COR-L47 (cell line): ENCODE results near the gene ANKHD1.

Experiments
- DNase-seq: peaks from one replicate; lab custom pipeline; 2025; lab: John Stamatoyannopoulos, UW

Gene ANKHD1

DNA sequence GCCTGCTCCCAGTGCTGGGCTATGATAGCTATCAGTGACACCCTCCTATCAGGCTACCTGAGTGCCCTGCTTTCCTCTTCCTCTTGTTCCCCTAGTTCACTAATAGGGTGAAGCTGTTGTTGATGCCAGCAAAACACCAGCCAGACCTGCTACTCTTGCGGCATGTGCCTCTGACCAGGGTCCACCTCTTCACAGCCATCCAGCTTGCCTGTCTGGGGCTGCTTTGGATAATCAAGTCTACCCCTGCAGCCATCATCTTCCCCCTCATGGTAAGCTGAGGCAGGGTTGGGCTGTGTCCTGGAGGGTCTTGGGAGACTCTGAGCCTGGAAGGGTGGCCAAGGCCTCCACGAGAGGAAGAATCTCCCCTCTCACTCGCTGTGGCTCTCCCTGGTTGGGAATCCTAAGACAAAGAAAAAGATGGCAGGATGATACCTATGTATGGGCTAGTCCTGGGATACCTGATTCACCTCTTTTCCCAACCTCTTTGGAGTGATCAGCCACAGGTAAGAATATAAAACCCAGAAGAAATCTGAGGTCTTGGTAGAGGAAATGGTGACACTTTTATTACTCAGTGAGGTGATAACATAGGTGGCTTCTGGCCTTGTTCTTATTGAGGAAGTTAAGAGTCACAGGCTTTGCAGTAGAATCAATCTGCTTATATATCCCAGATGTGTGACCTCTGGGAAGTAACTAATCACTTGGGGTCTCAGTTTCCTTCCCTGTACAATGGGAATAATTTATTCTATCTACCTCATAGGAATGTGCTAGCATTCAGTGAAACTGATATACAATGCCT is 30.1 kb upstream of the ANKHD1 start:
- no peak for DNase-seq

DNA sequence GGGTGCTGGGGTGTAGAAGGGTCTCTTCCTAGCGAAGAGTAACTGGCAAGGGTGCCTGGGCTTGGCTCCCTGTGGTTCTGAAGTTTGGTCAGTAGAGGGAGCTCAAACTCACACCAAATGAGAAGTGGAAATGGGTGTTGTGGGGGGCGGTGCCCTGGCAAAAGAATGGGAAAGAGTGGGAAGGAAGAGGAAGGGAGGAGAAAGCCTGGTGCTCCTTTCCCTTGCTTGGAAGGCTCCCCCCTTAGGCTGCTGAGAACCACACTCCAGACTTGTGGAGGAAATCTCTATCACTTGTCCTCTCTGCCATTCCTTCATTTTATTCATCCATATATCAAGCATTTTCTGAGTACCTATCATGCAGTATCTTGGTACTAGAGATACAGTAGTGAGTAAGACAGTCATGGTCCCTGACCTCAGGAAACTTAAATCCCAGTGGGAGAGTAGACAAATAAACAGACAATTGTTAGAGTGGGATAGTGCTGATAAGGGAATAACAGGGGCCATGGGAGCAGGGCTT is 28.6 kb upstream of the ANKHD1 start:
- peak; percentile 58 for DNase-seq

DNA sequence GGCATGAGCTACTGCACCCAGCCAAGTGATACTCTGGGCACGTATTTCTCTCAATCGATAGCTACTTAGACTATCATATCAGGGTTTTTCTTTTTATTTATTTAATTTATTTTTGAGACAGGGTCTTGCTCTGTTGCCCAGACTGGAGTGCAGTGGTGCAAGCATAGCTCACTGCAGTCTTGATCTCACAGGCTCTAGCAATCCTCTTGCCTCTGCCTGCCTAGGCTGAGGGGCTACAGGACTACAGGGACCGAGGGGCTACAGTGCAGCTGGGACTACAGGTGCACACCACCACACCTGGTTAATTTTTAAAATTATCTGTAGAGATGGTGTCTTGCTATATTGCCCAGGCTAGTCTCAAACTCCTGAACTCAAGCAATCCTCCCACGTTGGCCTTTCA is 20.3 kb upstream of the ANKHD1 start:
- no peak for DNase-seq

DNA sequence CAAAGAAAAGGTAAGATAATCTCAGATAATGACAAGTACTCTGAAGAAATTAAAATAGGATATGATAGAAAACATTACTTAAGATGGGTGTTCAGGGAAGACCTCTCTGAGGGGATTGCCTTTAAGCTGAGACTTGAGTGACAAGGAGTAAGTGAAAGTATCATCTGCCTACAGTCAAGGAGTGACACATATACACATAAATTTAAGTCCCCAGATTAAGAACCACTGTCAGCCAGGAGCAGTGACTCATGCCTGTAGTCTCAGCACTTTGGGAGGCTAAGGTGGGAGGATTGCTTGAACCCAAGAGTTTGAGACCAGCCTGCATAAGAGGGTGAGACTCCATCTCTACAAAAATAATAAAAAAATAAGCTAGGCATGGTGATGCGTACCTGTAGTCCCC is 19.7 kb upstream of the ANKHD1 start:
- DNase-seq = no peak

DNA sequence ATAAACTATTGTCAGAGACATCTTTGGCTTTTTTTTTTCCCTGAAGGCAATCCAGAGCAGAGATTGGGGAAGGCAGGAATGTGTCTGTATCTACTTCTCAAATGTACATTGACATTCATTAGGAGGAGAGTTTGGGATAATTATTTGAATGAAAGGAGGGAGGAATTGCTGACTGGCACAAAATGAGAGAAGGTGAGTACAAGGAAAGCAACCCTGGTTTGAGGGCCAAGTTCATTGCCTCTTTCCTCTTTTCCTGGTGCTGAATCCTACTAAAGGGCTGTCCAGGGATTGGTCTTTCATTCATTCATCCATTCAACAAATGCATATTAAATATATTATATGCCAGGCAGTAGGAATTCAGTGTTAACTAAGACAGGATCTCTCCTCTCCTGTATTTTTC is 18.8 kb upstream of the ANKHD1 start:
- no peak for DNase-seq

DNA sequence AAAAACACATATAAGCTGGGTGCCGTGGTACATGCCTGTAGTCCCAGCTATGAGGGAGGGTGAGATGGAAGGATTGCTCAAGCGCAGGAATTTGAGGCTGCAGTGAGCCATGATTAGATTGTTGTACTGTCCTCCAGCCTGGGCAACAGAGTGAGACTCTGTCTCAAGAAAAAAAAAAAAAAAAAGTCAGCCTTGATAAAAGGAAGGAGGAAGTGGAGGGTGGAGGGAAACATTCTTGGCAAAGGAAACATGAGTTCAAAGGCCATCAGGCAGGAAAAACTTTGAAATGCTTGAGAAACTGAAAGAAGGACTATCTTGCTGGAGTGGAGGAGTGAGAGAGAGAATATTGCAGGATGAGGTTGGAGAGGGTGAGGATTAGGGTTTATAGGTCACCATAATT is 18.3 kb upstream of the ANKHD1 start:
- DNase-seq = no peak

DNA sequence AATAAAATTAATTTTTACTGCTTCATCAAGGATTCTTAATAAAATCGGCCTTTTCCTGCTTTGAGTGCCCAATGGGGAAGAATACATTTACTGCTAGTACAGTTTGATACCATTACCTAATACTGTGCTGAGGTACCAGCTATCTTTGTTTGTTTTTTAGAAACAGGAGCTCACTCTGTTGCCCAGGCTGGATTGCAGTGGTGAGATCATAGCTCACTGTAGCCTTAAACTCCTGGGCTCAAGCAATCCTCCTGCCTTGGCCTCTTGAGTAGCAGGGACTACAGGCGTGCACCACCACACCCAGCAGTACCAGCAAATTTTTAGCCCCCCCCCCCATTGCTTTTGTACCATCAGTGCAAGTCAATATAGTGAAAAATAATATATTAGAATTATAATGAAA is 13.6 kb upstream of the ANKHD1 start:
- DNase-seq = no peak

DNA sequence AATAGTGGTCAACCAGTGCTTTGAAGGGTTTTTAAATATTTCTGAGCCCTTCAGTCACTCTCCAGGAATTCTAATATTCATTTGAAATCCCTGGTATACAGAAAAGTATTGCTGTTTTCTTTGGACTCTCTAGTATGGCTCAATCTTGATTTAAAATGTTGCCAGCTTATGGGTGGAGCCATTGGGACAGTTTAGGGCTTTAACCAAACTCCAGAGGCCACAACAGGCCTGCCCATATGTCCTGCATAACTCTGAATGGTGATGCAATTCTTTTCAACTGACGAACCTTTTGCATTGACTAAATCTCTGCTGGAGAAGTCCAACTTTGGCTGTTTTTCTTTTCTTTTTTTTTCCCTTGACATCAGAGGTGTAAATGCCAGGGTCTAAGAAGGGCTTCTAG is 10.3 kb upstream of the ANKHD1 start:
- no peak for DNase-seq

DNA sequence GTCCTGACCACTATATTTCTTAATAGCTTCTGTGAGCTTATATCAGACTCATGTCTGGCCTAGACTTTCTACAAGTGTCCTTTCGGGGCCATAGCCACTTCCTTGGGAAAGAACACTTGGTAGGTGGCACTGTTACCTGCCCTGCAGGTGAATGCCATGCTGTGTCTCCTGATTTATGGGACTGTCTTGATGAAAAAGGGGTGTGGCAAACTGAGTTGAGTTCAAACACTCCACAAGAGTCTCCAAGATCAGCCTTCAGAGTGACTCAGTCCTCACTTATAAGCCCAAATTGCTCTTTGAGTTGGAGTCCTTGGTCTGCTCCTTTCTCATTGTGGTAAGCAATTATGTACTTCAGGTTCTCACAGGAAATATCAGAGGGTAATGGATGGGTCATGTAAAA is 9.9 kb upstream of the ANKHD1 start:
- DNase-seq = no peak

DNA sequence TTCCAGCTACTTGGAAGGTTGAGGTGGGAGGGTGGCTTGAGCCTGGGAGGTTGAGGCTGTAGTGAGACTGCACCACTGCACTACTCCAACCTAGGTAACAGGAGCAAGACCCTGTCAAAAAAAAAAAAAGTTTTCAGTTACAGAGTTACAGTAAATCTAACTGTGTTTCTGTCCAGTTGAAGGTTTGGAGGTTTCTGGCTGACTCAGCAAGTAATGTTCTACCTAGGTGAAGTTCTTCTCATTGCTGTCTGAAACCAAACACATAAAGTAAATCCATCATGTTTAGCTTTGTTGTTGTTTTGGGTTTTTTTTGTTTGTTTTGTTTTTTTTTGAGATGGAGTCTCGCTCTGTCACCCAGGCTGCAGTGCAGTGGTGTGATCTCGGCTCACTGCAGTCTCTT is 7.9 kb upstream of the ANKHD1 start:
- DNase-seq = no peak

DNA sequence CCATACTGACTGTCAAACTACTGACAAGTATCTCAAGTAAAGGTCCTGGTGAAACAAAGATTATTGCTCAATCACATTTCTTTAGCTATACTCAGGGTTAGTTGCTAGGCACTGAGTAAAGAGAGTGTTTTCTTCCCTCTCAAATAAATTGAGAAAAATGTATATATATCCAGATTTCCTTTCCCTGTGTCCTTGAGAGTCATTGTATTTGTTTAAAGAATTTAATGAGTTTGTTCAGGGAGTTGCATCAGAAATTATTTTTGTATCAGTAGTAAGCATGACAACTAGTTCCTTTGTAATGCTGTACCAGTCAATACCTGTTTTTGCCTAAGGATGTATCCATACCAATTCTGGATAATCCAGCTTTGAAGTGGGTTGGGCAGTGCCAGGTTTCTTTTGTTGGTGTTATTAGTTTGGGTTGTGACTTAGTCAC is 3.2 kb upstream of the ANKHD1 start:
- no peak for DNase-seq

DNA sequence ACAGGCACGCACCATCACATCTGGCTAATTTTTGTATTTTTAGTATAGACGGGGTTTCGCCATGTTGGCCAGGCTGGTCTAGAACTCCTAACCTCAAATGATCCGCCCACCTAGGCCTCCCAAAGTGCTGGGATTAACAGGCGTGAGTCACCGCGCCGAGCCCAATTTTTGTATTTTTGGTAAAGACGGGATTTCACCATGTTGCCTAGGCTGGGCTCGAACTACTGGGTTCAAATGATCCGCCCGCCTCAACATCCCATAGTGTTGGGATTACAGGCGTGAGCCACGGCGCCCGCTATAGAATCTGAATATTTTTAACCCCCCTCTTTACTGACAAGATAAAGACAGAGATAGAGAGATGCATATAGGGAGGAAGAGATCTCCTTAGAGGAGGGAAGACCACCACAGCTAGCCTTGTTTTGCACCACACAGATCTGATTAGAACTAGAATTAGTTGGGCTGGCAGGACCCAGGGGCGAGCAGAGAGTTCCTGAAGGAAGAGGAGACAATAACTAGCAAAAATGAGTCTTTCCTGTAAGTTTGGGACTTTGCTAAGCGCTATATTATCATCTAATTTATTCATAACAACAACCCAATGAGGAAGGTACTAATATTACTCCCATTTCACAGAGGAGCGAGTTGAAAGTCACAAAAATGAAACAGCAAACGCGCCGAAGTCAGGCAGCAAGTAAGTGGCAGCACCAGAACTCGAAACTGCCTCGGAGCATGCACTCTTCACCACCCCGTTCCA is 1.5 kb upstream of the ANKHD1 start:
- DNase-seq = no peak

DNA sequence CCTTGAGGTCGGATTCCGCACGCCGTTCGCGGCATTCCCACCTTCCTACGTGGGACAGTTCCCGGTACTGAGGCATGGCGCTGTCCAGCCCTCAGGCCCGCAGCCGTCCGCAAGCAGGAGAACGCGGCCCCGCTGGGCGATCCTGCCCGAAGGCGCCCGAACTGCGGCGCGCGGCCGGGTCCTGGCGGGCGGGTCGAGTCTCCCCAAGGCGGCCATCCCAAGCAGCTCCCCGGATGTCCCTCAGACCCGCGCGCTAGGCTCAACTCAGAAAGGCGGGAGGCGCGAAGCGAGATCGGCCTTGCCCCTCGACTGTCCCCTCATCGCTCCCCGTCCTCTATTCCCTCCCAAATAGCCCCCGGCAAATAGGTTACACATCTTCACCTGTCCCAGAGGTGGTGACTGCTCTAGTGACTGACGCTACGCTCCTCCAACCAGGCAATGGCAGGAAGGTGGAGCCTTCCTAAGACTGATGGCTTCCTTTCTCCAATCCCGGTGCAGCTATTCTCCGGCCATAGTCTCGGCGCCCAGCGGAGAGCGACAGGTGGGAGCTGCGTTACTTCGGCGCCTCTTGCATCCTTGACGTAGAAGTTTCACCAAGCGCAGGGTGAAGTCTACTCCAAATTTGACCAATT is 787 bp upstream of the ANKHD1 start:
- peak; percentile 93 for DNase-seq

DNA sequence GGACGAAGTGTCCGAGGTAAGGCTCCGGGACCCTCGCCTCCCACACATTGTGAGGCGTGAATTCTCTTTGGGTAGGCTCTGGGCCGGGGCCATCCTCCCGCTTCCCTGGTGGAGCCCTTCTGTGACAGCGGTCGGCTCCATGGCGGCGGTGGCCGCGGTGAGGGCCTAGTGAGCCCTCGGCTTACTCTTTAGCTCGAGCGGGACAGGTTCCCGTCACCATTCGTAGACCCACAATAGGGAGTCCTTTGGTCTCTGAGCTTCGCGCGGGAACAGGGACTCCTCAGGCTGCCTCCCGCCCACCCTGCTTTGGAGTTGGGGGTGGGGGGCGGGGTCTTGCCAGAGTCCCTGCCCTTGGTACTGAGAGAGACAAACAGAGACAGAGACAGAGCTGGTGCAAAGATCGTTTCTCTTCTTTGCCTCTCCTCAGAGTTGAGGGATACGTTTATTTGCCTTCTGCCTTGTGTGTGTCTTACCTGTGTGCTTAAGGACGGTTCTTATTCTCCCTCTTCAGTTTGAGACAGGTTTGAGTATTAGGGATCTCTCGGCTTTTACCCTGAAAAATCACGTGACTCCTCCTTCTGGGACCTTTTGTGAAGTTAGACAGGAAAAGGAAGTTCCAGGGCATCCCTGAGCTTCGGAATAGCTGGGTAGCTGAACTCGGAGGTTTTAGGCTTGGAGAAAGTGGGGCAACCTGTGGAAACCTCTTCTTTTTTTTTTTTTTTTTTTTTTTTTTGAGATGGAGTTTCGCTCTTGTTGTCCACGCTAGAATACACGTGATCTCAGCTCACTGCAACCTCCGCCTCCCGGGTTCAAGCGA is 833 bp downstream of the ANKHD1 start:
- peak; percentile 7 for DNase-seq

DNA sequence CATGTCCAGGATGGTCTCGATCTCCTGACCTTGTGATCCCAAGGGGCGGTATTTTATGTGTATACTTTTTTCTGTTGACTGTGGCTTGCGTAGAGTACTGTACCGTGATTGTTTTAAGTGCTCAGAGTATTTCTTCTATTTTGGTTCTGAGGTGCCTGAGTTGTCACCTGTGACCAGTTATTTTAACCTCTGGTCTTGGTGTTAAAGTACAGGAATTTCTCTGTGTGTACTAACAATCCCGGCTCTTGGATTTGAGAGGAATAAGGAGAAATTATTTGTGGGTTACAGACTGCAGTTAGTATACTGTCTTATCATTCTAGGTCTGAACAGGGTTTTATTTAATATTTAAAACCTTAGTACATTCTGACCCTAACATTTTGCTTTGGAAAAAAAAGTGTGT is 2.0 kb downstream of the ANKHD1 start:
- DNase-seq = no peak

DNA sequence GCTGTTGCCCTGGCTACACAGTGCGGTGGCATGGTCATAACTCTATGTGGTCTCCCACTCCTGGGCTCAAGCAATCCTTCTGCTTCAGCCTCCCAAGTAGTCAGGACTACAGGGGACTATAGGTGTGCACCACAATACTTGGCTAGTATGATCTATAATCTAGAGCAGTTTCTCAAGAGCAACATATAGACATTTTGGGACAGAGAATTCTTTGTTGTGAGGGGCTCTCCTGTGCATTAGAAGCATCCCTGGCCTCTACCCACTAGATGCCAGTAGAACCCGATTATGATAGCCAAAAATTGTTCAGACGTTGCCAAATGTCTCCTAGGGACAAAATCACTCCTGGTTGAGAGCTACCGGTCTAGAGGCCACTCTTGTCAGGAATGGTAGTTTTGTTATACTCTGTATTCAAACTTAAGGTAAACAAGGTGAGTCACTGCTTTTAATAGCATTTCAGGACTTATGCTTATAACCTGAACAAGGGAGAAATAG is 7.2 kb downstream of the ANKHD1 start:
- peak; percentile 7 for DNase-seq

DNA sequence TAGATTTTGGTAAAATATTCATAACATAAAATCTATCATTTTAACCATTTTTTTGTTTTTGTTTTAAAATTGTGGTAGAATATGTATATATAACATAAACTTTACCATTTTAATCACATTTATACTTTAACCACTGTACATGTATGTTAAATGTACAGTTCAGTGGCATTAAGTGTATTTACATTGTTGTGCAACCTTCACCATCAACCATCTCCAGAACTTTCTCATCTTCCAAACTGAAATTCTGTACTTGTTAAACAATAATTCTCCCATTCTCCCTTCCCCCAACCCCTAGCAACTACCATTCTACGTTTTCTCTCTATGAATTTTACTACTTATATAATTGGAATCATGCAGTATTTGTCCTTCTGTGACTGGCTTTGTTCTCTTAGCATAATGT is 11.6 kb downstream of the ANKHD1 start:
- no peak for DNase-seq

DNA sequence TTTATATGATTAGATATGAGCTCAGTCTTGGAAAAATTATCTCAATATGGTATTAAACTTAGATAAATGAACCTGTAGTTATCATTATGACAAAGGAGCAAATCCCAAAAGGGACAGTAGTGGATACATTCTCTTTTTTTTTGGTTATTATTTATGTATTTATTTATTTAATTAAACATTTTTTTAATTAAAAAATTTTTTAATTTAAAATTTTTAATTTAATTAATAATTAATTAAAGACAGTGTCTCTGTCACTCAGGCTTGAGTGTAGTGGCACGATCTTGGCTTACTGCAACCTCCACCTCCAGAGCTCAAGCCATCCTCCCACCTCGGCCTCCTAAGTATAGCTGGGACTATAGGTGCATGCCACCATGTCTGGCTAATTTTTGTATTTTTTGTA is 15.6 kb downstream of the ANKHD1 start:
- DNase-seq = no peak

DNA sequence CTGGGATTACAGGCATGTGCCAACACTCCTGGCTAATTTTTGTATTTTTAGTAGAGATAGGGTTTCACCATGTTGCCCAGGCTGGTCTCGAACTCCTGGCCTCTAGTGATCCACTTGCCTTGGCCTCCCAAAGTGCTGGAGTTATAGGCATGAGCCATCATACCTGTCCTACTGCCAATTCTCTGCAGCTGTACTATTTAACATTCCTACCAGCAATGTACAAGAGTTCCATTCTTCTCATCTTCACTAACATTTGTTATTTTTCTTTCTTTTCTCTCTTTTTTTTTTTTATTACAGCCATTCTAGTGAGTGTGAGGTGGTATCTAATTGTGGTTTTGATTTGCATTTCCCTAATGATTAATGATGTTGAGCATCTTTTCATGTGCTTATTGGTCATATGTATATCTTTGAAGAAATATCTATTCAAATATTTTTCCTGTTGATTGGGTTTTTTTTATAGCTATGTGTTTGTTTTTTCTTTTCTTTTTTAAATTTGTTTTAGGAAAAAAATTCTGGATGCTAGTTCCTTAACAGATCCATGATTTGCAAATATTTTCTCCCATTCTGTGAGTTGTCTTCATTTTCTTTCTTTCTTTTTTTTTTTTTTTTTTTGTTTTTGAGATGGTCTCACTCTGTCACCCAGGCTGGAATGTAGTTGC is 17.4 kb downstream of the ANKHD1 start:
- no peak for DNase-seq

DNA sequence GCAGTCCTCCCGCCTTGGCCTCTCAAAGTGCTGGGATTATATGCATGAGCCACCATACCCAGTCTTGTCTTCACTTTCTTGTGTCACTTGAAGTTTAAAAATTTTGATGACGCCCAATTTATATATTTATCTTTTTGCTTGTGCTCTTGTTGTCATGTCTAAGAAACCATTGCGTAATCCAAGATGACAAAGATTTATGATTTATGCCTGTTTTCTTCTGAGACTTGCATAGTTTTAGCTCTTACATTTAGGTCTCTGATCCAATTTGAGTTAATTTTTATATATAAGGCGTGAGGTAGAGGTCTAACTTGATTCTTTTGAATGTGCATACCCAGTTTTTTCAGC is 18.6 kb downstream of the ANKHD1 start:
- no peak for DNase-seq

DNA sequence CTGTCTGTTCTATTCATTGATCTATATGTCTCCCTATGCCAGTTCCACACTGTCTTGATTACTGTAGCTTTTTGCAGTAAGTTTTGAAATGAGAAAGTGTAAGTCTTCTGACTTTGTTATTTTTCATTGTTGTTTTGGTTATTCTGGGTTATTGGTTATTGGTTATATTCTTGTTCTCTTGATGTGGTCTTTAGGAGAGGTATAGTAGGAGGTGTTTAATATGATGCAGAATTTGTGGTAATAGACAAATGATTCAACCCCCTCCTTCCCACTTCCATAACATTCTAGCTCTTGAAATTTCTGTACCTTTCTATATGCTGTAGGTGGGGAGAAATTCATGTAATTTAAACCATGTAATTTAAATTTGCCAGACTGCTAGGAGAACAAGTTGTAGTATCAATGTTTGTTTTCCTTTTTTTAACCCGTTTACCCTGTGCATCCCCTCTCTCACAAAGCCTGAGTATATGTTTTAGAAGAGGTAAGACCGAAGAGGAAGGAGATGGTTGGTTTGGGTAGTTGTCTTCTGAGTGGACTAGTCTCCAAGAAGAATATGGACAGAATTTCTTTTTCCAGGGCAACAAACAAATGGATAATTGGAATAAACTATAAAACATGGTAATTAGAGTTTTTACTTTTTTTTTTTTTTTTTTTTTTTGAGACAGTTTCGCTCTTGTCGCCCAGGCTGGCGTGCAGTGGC is 19.2 kb downstream of the ANKHD1 start:
- no peak for DNase-seq
